Lung (tissue), 12 donors: ENCODE data around the gene PHF13. TPM values are rescaled to one million over a fixed set of nuclear protein-coding genes. Genes with fewer than 3 reads are reported as not detected.
"Not testable (repeated sequence)": the region's sequence is repeated elsewhere in the genome, so short reads cannot be mapped to it uniquely, and the experiment has no call there.

Source experiments
- ATAC-seq: fragments of 200-7000 bp; cut with Tn5 transposase; one replicate; pipeline ENCODE4 v1.9.1; 2020; ENCODE audit warnings: moderate number of reproducible peaks; ENCODE audit not compliant: insufficient read depth, low FRiP score
- DNase-seq, 3 donors: peaks; one replicate each; pipeline ENCODE4 v3.0.0-alpha.2; 2013 to 2017
- H3K27ac ChIP-seq, 2 donors: one replicate each; pipeline ENCODE4 v1.5.1; 2013; ENCODE audit warnings: mild to moderate bottlenecking in 2 of 2, moderate library complexity in 2 of 2, control low read depth in 1 of 2, inconsistent platforms in 1 of 2, low read depth in 1 of 2, low read length in 1 of 2
- H3K27me3 ChIP-seq, 3 donors: one replicate each; pipeline ENCODE4 v1.5.1; 2013; ENCODE audit warnings: low read length in 2 of 3; ENCODE audit not compliant: control insufficient read depth in 3 of 3, insufficient read depth in 3 of 3
- H3K36me3 ChIP-seq, 4 donors: one replicate each; pipeline ENCODE4 v1.5.1; 2013; ENCODE audit warnings: low read length in 4 of 4, mild to moderate bottlenecking in 1 of 4, moderate library complexity in 1 of 4; ENCODE audit not compliant: control insufficient read depth in 4 of 4, insufficient read depth in 4 of 4
- H3K4me1 ChIP-seq, 5 donors: one replicate each; pipeline ENCODE4 v1.5.1; 2013; ENCODE audit warnings: low read length in 5 of 5, mild to moderate bottlenecking in 2 of 5, moderate library complexity in 1 of 5; ENCODE audit not compliant: control insufficient read depth in 5 of 5, insufficient read depth in 5 of 5
- H3K4me3 ChIP-seq: one replicate; pipeline ENCODE4 v1.5.1; 2013; ENCODE audit warnings: mild to moderate bottlenecking, control low read depth, moderate library complexity
- H3K9ac ChIP-seq, 2 donors: one replicate each; pipeline ENCODE4 v1.5.1; 2013; ENCODE audit warnings: low read length in 2 of 2, control low read depth in 1 of 2; ENCODE audit not compliant: insufficient read depth in 1 of 2
- H3K9me3 ChIP-seq, 4 donors: one replicate each; pipeline ENCODE4 v1.5.1; 2013; ENCODE audit warnings: low read length in 3 of 4, mild to moderate bottlenecking in 1 of 4, moderate library complexity in 1 of 4; ENCODE audit not compliant: control insufficient read depth in 4 of 4, insufficient read depth in 3 of 4
- CTCF ChIP-seq: IDR thresholded peaks from 2 replicates; pipeline ENCODE4 v1.5.1; 2012; ENCODE audit warnings: mild to moderate bottlenecking; ENCODE audit errors: control extremely low read depth, extremely low read depth
- WGBS, 2 donors: extraction: QIAGEN DNeasy Blood & Tissue Kit; methylation state at CpG; one replicate each; pipeline ENCODE4 v1.1.7; 2013; 5-methylcytosine and 5-hydroxymethylcytosine counted together
- polyA plus RNA-seq, 2 donors: library from polyadenylated mRNA; stranded (reverse); fragments of 200-250 nt; gene quantifications; one replicate each; pipeline ENCODE4 v1.2.1, GENCODE V29; 2013
- total RNA-seq, 2 donors: library from RNA; depleted of rRNA in 1 of 2; stranded (reverse); fragments of >200 nt in 1 of 2; gene quantifications; one replicate each; pipeline ENCODE4 v1.2.1, GENCODE V29; 2014 to 2021
- donor health status: control.
- donor health status: control.
- donor health status: Bipolar disorder and iron deficiency.
- donor health status: healthy.
- donor health status: DM: yes; HTN: yes; CAD: no.

The PHF13 gene
- total and polyA plus RNA-seq, 4 donors, result 5.4 to 20.6 (median 7.2) TPM

GRCh38 chr1:6660415-6661049 is 47.0 kb downstream of the PHF13 start:
- TF ChIP-seq CTCF, result no peak
- peaks cover 0 to 3% (median 0%) of the 10 kb centered on the region in 5 donors for H3K4me1 ChIP-seq
- H3K27ac ChIP-seq, result no peak overlapping the region
- H3K27me3 ChIP-seq, result no peaks in the 10 kb centered on the region
- no peak for ATAC-seq
- 82 to 89% methylated on average over 7 of the region's 7 CpGs for WGBS, 2 donors
- H3K36me3 ChIP-seq, result peaks cover 0 to 5% (median 1%) of the 10 kb centered on the region in 4 donors
- H3K9ac ChIP-seq, result no peak overlapping the region
- no peaks in the 10 kb centered on the region for H3K9me3 ChIP-seq
- H3K4me3 ChIP-seq, result no peak overlapping the region
- no peak for DNase-seq

- not testable (repeated sequence) for H3K27ac ChIP-seq, DNase-seq, H3K9ac ChIP-seq, H3K4me3 ChIP-seq, ATAC-seq, H3K9me3 ChIP-seq, H3K27me3 ChIP-seq, H3K4me1 ChIP-seq
- 96 to 98% methylated on average over 7 of the region's 7 CpGs for WGBS, 2 donors
- H3K36me3 ChIP-seq, result peaks cover 0 to 13% (median 8%) of the 10 kb centered on the region in 4 donors
Measured at GRCh38 chr1:6662468-6662867, 48.9 kb downstream of the PHF13 start.

DNA sequence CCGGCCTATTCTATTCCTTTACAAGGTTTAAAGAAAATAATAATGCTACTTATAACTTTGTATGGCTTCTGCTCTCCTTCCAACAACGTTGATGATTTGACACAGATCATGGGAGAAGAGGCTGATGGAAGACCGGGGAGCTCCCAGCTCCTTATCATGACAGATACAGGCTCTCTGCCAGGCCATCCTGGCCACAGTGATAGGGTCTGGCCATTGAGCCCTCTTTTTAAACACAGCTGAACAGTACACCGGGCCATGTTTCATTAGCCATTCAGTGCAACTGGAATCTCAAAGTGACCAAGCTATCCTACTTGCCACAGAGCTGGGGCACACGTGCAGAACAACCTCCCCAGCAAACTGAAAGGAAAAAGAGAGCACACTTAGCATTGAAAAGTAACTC is 53.2 kb downstream of the PHF13 start:
- DNase-seq, result no peak
- no peak for TF ChIP-seq CTCF
- peaks cover 0 to 12% (median 8%) of the 10 kb centered on the region in 4 donors for H3K36me3 ChIP-seq
- no peak overlapping the region for H3K4me3 ChIP-seq
- H3K4me1 ChIP-seq, result peaks cover 0 to 5% (median 0%) of the 10 kb centered on the region in 5 donors
- no peak overlapping the region for H3K9ac ChIP-seq
- H3K27ac ChIP-seq, result peak overlapping the region in 1 of 2 donors; percentile 65
- H3K9me3 ChIP-seq, result no peaks in the 10 kb centered on the region
- WGBS, 2 donors, result 93 to 95% methylated on average over 5 of the region's 5 CpGs
- ATAC-seq, result no peak
- no peaks in the 10 kb centered on the region for H3K27me3 ChIP-seq

DNA sequence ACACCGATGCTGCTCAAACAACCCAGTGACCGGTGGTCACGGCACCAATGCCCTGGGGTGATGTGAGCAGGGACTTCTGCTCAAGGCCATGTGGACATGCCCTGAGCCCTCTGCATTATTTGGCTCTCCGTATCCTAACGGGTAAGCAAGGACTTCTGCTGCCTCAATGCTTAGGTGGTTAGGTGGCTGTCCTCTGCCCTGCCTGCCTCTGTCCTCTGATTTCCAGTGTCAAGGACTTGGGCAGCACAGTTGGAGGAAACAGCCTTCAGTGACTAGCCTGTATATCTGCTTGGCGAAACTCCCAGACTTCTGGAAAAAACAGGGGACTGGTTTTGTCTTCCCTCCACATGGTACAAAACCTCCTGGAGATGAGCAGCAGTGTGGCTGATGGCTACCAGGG is 53.6 kb downstream of the PHF13 start:
- DNase-seq, result peak in 1 of 3 donors; percentile 4
- no peaks in the 10 kb centered on the region for H3K9me3 ChIP-seq

More for the DNA sequence above, 53.6 kb downstream of the PHF13 start:
- WGBS, 2 donors, result 96 to 98% methylated on average over 6 of the region's 6 CpGs
- TF ChIP-seq CTCF, result no peak
- ATAC-seq, result no peak
- no peaks in the 10 kb centered on the region for H3K27me3 ChIP-seq
- H3K4me1 ChIP-seq, result peaks cover 0 to 5% (median 0%) of the 10 kb centered on the region in 5 donors
- H3K9ac ChIP-seq, result no peak overlapping the region
- H3K4me3 ChIP-seq, result no peak overlapping the region
- peaks cover 0 to 12% (median 8%) of the 10 kb centered on the region in 4 donors for H3K36me3 ChIP-seq
- H3K27ac ChIP-seq, result peak overlapping the region in 1 of 2 donors; percentile 65
